Cardiac muscle cell (in vitro differentiated cells and primary cell): ENCODE measurements around the gene COL9A3. TPM values are rescaled to one million over a fixed set of nuclear protein-coding genes. Genes with fewer than 3 reads are reported as not detected.
A peak's percentile ranks its signal among the peaks of the same experiment; 100 is the strongest.

ENCODE experiments used
- DNase-seq, 2 donors: peaks; one replicate each; pipeline versions ENCODE4 v3.0.0 to v3.0.0-alpha.2; 2010 to 2017; ENCODE audit warnings: low read depth in 1 of 2, low spot score in 1 of 2
- H3K27ac ChIP-seq: fragments of 200-600 bp; sonication (generic); 2 replicates; pipeline ENCODE4 v1.5.1; 2016
- H3K27me3 ChIP-seq: fragments of 200-600 bp; sonication (generic); 2 replicates; pipeline ENCODE4 v1.6.0; 2016; ENCODE audit warnings: control low read depth
- H3K36me3 ChIP-seq: fragments of 200-600 bp; sonication (generic); 2 replicates; pipeline ENCODE4 v1.5.1; 2016; ENCODE audit warnings: control low read depth
- H3K4me1 ChIP-seq: fragments of 200-600 bp; sonication (generic); 2 replicates; pipeline ENCODE4 v1.8.1; 2017; ENCODE audit warnings: low read depth, mild to moderate bottlenecking, mixed run types
- H3K4me3 ChIP-seq: fragments of 200-600 bp; sonication (generic); 2 replicates; pipeline ENCODE4 v1.5.1; 2016; ENCODE audit warnings: mild to moderate bottlenecking
- H3K9me3 ChIP-seq: fragments of 200-600 bp; sonication (generic); 2 replicates; pipeline ENCODE4 v1.5.1; 2017; ENCODE audit warnings: low read depth, mild to moderate bottlenecking, control low read depth
- CTCF ChIP-seq: IDR thresholded peaks from 2 replicates; pipeline ENCODE4 v1.5.1; 2012; ENCODE audit warnings: low read depth, mild to moderate bottlenecking, low read length
- polyA plus RNA-seq: library from polyadenylated mRNA; unstranded; fragments of >200 nt; fragmentation: Nextera tagmentation; extraction: Ambion mirVana; gene quantifications from 2 replicates; pipeline ENCODE4 v1.2.1, GENCODE V29; 2016
- total RNA-seq: library from RNA; depleted of rRNA; stranded (reverse); fragments of >200 nt; gene quantifications from 2 replicates; pipeline ENCODE4 v1.2.3, GENCODE V29; 2016

Gene COL9A3
- total and polyA plus RNA-seq, 2 experiments from 2014 or later: 6.4 to 10.3 TPM

GRCh38 chr20:62855120-62855519, 38.3 kb downstream of the COL9A3 start:
- Histone ChIP-seq H3K36me3 (peaks cover 6% of the 10 kb centered on the region), H3K4me1 (no peaks in the 10 kb centered on the region)
- no peak for TF ChIP-seq CTCF

GRCh38 chr20:62856931-62857619, 40.2 kb downstream of the COL9A3 start:
- no peak overlapping the region for H3K4me3 ChIP-seq
- no peak for DNase-seq
- peaks cover 6% of the 10 kb centered on the region for H3K36me3 ChIP-seq
- H3K27me3 ChIP-seq: peaks cover 6% of the 10 kb centered on the region
- no peaks in the 10 kb centered on the region for H3K4me1 ChIP-seq
- TF ChIP-seq CTCF: no peak
- H3K9me3 ChIP-seq: no peaks in the 10 kb centered on the region
- no peak overlapping the region for H3K27ac ChIP-seq

More at GRCh38 chr20:62855120-62855519, 38.3 kb downstream of the COL9A3 start:
- H3K27ac ChIP-seq: no peak overlapping the region
- H3K27me3 ChIP-seq: no peaks in the 10 kb centered on the region
- no peak for DNase-seq
- no peak overlapping the region for H3K4me3 ChIP-seq
- H3K9me3 ChIP-seq: no peaks in the 10 kb centered on the region

- TF ChIP-seq CTCF: no peak
- H3K4me1 ChIP-seq: peaks cover 3% of the 10 kb centered on the region
- DNase-seq: no peak
- peaks cover 6% of the 10 kb centered on the region for H3K27me3 ChIP-seq
- no peak overlapping the region for H3K27ac ChIP-seq
- no peak overlapping the region for H3K4me3 ChIP-seq
- H3K36me3 ChIP-seq: peaks cover 3% of the 10 kb centered on the region
- H3K9me3 ChIP-seq: no peaks in the 10 kb centered on the region
These were observed 41.4 kb downstream of the COL9A3 start for GRCh38 chr20:62858058-62858830.

GRCh38 chr20:62859721-62860120, 42.9 kb downstream of the COL9A3 start:
- H3K4me1 ChIP-seq: peaks cover 3% of the 10 kb centered on the region
- peaks cover 6% of the 10 kb centered on the region for H3K27me3 ChIP-seq
- H3K27ac ChIP-seq: no peak overlapping the region
- no peak for TF ChIP-seq CTCF
- H3K36me3 ChIP-seq: no peaks in the 10 kb centered on the region
- no peaks in the 10 kb centered on the region for H3K9me3 ChIP-seq
- no peak for DNase-seq
- no peak overlapping the region for H3K4me3 ChIP-seq

GRCh38 chr20:62860391-62860923, 43.6 kb downstream of the COL9A3 start:
- Histone ChIP-seq H3K27me3 (peaks cover 6% of the 10 kb centered on the region), H3K4me1 (peaks cover 3% of the 10 kb centered on the region), H3K36me3 (no peaks in the 10 kb centered on the region), H3K4me3 (peak overlapping the region; percentile 33), H3K9me3 (no peaks in the 10 kb centered on the region), H3K27ac (no peak overlapping the region)
- peak; percentile 28 for TF ChIP-seq CTCF
- peak in 1 of 2 donors; percentile 46 for DNase-seq
